Suprapubic skin (tissue), 3 donors: ENCODE data around the gene RING1.

Experiments
- EP300 ChIP-seq: sonication (generic); formaldehyde crosslinking; IDR thresholded peaks from one replicate; pipeline ENCODE4 v1.6.1; 2017; ENCODE audit warnings: antibody characterized with exemption
- POLR2A ChIP-seq, 2 donors: fragments of 450-650 bp; IDR thresholded peaks; one replicate each; pipeline ENCODE4 v1.6.1; 2017; ENCODE audit warnings: antibody characterized with exemption in 2 of 2, mild to moderate bottlenecking in 2 of 2, moderate library complexity in 2 of 2
- TF ChIP-seq, protein P1 (sequence below), 2 donors: fragments of 200-600 bp in 1 of 2; fragments of 450-650 bp in 1 of 2; sonication (generic) in 1 of 2; IDR thresholded peaks; one replicate each; pipeline ENCODE4 v1.5.1; 2016 to 2019; ENCODE audit warnings: antibody characterized with exemption in 2 of 2, mild to moderate bottlenecking in 1 of 2, moderate library complexity in 1 of 2

- no peak for TF ChIP-seq POLR2A (IDR thresholded peaks at IDR 0.05)
- TF ChIP-seq, protein P1, sequence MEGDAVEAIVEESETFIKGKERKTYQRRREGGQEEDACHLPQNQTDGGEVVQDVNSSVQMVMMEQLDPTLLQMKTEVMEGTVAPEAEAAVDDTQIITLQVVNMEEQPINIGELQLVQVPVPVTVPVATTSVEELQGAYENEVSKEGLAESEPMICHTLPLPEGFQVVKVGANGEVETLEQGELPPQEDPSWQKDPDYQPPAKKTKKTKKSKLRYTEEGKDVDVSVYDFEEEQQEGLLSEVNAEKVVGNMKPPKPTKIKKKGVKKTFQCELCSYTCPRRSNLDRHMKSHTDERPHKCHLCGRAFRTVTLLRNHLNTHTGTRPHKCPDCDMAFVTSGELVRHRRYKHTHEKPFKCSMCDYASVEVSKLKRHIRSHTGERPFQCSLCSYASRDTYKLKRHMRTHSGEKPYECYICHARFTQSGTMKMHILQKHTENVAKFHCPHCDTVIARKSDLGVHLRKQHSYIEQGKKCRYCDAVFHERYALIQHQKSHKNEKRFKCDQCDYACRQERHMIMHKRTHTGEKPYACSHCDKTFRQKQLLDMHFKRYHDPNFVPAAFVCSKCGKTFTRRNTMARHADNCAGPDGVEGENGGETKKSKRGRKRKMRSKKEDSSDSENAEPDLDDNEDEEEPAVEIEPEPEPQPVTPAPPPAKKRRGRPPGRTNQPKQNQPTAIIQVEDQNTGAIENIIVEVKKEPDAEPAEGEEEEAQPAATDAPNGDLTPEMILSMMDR (IDR thresholded peaks at IDR 0.05) = no peak
- TF ChIP-seq EP300 = no peak
These were observed 20.5 kb upstream of the RING1 start for GRCh38 chr6:33187809-33188208.
